ENCODE measurements around the gene FBXL5. TPM values are rescaled to one million over a fixed set of nuclear protein-coding genes. Genes with fewer than 3 reads are reported as not detected.
A peak's percentile ranks its signal among the peaks of the same experiment; 100 is the strongest.

Gene FBXL5
- total and polyA plus RNA-seq, 2 donors (not counting 3 experiments of a cell fraction or from before 2014, with no cell fraction given) = 42.2 to 60.2 TPM

- Histone ChIP-seq H2AFZ (ENCODE audit: low read depth, low read length) (no peak overlapping the region), H3K4me3 (replicated peaks in 1 of 3; ENCODE audit: insufficient read depth in 1 of 3, low read depth in 1 of 3, low read length in 3 of 3) (peak overlapping the region; percentile 78 to 97 (median 91)), H3K27ac (ENCODE audit: insufficient read depth, low read depth, low read length) (peak overlapping the region; percentile 98), H3K4me2 (ENCODE audit: insufficient read depth, low read length) (peak overlapping the region; percentile 94), H3K36me3 (ENCODE audit: control insufficient read depth in 2 of 2, extremely low read depth in 1 of 2, insufficient read depth in 2 of 2, low read length in 2 of 2) (no peaks in the 10 kb centered on the region), H3K4me1 (ENCODE audit: control insufficient read depth, extremely low read depth, insufficient read depth, low read length) (peaks cover 36% of the 10 kb centered on the region), H3K9me1 (replicated peaks; ENCODE audit: control insufficient read depth, extremely low read depth, insufficient read depth, low read length) (no peaks in the 10 kb centered on the region), H4K20me1 (replicated peaks; ENCODE audit: control insufficient read depth, extremely low read depth, insufficient read depth, low read length) (peaks cover 3% of the 10 kb centered on the region), H3K9me3 (replicated peaks; ENCODE audit: control insufficient read depth, insufficient read depth, low read length) (no peaks in the 10 kb centered on the region), H3K27me3 (ENCODE audit: control insufficient read depth in 2 of 2, insufficient read depth in 2 of 2, low read length in 2 of 2) (no peaks in the 10 kb centered on the region), H3K9ac (replicated peaks; ENCODE audit: extremely low read depth, insufficient read depth, low read length) (peak overlapping the region; percentile 97), H3K79me2 (ENCODE audit: control insufficient read depth, insufficient read depth, low read length) (peaks cover 65% of the 10 kb centered on the region)
- TF ChIP-seq MYC (IDR thresholded peaks at IDR 0.05; ENCODE audit: low read depth, low read length) = no peak
- no peak for TF ChIP-seq POLR2AphosphoS5 (IDR thresholded peaks at IDR 0.05; ENCODE audit: insufficient read depth, low read depth, low read length)
- TF ChIP-seq EZH2 (IDR thresholded peaks at IDR 0.05; ENCODE audit: borderline replicate concordance, low read depth, low read length, severe bottlenecking) = no peak
- no peak for TF ChIP-seq JUN (IDR thresholded peaks at IDR 0.05; ENCODE audit: borderline replicate concordance, insufficient read depth, insufficient read length, low read depth)
- TF ChIP-seq GATA2 (IDR thresholded peaks at IDR 0.05; ENCODE audit: insufficient read depth, insufficient read length, low read depth, low read length) = no peak
- TF ChIP-seq CTCF (IDR thresholded peaks at IDR 0.05; ENCODE audit: extremely low read depth in 1 of 2, insufficient read depth in 1 of 2, low read depth in 1 of 2, low read length in 2 of 2) = no peak
- no peak for TF ChIP-seq MAX (IDR thresholded peaks at IDR 0.05; ENCODE audit: insufficient read depth, insufficient read length)
- no peak for TF ChIP-seq POLR2A (IDR thresholded peaks at IDR 0.05; ENCODE audit: low read depth, low read length)
- TF ChIP-seq FOS (IDR thresholded peaks at IDR 0.05; ENCODE audit: borderline replicate concordance, insufficient read depth, low read length) = no peak
- dilution Hi-C loops (cut with MboI; ENCODE audit: extremely low pct_ligation_motif_present, low sequenced_read_pairs) = no loop called here
- CTCF ChIA-PET = interaction anchor here (1.0 to 3.4 kb wide), 10 partner anchors 12 to 174 kb away, joined by 3 to 13 read pairs (median 4); no protein-coding TSS in a partner anchor
- DNase-seq (ENCODE audit: low read depth, low spot score) = no peak
- peak; percentile 12 for FAIRE-seq
- BruUV-seq (replicated peaks) = no TSS peak
- POLR2A ChIA-PET = interaction anchor here (1.4 kb wide), 1 partner anchor 28 kb away, joined by 3 read pairs; the partner anchor contains the start of gene FAM200B
- intact Hi-C loops (cut with micrococcal nuclease) = loop anchor here (1.0 to 10.0 kb wide), 3 partner anchors 37 to 571 kb away; partner anchors contain the start of gene TAPT1
These were observed 1.7 kb downstream of the FBXL5 start for GRCh38 chr4:15653420-15653819.
